HEK293T (cell line): ENCODE measurements around the gene NSG1.

Source experiments
- BHLHE40 ChIP-seq: fragments of 450-650 bp; IDR thresholded peaks from 2 replicates; pipeline ENCODE4 v1.6.1; 2016; ENCODE audit warnings: mild to moderate bottlenecking, moderate library complexity, borderline replicate concordance
- FOXA1 ChIP-seq: fragments of 450-650 bp; IDR thresholded peaks from 2 replicates; pipeline ENCODE4 v1.6.1; 2016; ENCODE audit warnings: mild to moderate bottlenecking
- FOXK2 ChIP-seq: fragments of 450-650 bp; IDR thresholded peaks from 2 replicates; pipeline ENCODE4 v1.6.1; 2016; ENCODE audit warnings: mild to moderate bottlenecking
- FOXM1 ChIP-seq: fragments of 450-650 bp; IDR thresholded peaks from 2 replicates; pipeline ENCODE4 v1.6.1; 2017; ENCODE audit warnings: mild to moderate bottlenecking, borderline replicate concordance
- HDGF ChIP-seq: fragments of 450-650 bp; IDR thresholded peaks from 2 replicates; pipeline ENCODE4 v1.6.1; 2017; ENCODE audit warnings: antibody characterized with exemption, borderline replicate concordance
- L3MBTL2 ChIP-seq: fragments of 450-650 bp; conservative IDR thresholded peaks from 2 replicates; pipeline ENCODE4 v1.6.1; 2016; ENCODE audit warnings: mild to moderate bottlenecking
- NFRKB ChIP-seq: fragments of 450-650 bp; IDR thresholded peaks from 2 replicates; pipeline ENCODE4 v1.6.1; 2016; ENCODE audit warnings: mild to moderate bottlenecking, moderate library complexity
- SP1 ChIP-seq: fragments of 450-650 bp; IDR thresholded peaks from 2 replicates; pipeline ENCODE4 v1.6.1; 2017
- SUZ12 ChIP-seq: fragments of 450-650 bp; IDR thresholded peaks from 2 replicates; pipeline ENCODE4 v1.6.1; 2016; ENCODE audit warnings: mild to moderate bottlenecking
- ZNF384 ChIP-seq: fragments of 450-650 bp; IDR thresholded peaks from 2 replicates; pipeline ENCODE4 v1.6.1; 2016
- TF ChIP-seq, protein P1 (sequence below): fragments of 450-650 bp; IDR thresholded peaks from 2 replicates; pipeline ENCODE4 v1.6.1; 2016

DNA sequence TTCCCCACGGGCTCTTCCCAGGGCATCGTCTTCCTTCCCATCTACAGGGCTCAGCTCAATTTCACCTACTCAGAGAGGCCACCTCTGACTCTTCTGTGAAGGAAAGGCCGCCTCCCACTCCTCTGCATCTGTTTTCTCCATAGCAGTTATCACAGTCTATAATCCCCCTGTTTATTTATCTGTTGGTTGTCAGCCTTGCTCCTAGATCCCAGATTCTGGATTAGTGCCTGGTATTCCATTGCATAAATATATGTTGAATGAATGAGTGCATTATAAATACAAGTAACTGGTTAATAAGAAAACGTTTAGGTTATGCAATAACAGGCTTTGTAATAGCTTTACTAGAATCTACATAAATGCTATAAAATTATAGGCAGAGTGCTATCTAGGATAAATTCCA is 52.9 kb downstream of the NSG1 start:
- TF ChIP-seq FOXA1 (no peak), SP1 (no peak), SUZ12 (no peak), FOXM1 (no peak), ZNF384 (no peak), NFRKB (no peak), FOXK2 (no peak), L3MBTL2 (no peak), BHLHE40 (no peak), HDGF (no peak)
- TF ChIP-seq, protein P1, sequence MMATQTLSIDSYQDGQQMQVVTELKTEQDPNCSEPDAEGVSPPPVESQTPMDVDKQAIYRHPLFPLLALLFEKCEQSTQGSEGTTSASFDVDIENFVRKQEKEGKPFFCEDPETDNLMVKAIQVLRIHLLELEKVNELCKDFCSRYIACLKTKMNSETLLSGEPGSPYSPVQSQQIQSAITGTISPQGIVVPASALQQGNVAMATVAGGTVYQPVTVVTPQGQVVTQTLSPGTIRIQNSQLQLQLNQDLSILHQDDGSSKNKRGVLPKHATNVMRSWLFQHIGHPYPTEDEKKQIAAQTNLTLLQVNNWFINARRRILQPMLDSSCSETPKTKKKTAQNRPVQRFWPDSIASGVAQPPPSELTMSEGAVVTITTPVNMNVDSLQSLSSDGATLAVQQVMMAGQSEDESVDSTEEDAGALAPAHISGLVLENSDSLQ, result no peak
